ENCODE measurements around the gene TXNDC15.

The TXNDC15 gene

GRCh38 chr5:134932508-134932907 lies 58.3 kb downstream of the TXNDC15 start:
- DNase-seq, result no peak

- DNase-seq, result no peak
These were observed 60.0 kb downstream of the TXNDC15 start for GRCh38 chr5:134934202-134934601.

GRCh38 chr5:134935711-134936602 lies 61.8 kb downstream of the TXNDC15 start:
- DNase-seq, result no peak

GRCh38 chr5:134937526-134937925 lies 63.4 kb downstream of the TXNDC15 start:
- DNase-seq, result no peak

- no peak for DNase-seq
These were observed 63.9 kb downstream of the TXNDC15 start for GRCh38 chr5:134938030-134938429.

DNA sequence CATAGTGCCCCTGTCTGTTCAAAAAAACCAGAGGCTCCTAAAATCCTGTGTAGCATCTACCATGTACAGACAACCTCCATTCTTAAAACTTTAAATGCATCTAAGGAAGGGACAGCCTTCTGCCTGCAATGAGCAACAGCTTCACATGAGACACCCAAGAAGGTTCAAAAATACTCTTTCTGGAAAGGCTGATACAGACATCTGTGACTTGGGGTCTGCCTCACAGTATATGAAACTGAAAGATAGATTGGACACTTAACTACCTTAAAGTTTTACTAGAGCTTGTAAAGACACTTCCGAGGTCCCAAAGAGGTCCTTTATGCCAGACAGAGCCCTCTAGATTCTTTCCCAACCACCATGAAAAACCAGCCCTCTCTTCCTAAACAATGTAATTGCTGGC lies 65.3 kb downstream of the TXNDC15 start:
- DNase-seq, result no peak

DNA sequence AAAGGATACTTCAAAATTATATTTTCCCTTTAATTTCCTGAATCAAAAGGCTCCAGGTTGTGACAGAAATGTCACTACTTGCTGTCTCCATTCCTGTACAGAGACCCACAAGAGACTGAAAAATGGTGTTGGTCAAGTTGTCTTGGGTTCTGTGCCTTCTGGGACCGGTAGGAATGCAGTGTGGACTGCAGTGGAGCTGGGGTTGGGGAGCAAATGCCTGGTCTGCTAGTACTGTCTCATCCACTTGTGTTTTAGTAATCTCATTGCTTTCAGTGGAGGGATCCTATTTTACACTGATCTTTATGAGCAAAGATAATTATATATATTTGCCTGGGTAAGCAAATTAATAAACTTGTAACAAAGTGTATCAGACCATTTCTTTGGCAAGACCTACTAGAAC lies 69.4 kb downstream of the TXNDC15 start:
- no peak for DNase-seq

DNA sequence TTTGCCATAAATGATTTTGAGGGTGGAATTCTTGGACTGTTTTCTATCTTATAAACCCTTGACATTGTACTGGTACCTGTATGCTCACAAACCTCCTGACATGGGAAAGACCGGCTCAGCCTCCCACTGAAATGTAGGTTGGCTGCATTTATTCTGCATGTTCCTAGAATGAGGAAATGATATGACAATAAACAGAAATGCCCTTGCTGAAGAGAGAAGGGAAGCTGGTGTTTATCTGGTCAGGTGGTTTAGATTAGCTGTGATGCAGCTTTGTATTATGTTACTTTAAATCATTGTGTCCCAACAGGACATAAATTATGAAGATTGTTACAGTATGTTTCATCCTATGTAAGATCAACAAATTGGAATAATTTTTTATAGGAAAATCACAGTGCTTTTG lies 70.5 kb downstream of the TXNDC15 start:
- no peak for DNase-seq

- no peak for DNase-seq
These were observed 70.9 kb downstream of the TXNDC15 start for GRCh38 chr5:134945041-134945440.

GRCh38 chr5:134948911-134949310 lies 74.7 kb downstream of the TXNDC15 start:
- no peak for DNase-seq

DNA sequence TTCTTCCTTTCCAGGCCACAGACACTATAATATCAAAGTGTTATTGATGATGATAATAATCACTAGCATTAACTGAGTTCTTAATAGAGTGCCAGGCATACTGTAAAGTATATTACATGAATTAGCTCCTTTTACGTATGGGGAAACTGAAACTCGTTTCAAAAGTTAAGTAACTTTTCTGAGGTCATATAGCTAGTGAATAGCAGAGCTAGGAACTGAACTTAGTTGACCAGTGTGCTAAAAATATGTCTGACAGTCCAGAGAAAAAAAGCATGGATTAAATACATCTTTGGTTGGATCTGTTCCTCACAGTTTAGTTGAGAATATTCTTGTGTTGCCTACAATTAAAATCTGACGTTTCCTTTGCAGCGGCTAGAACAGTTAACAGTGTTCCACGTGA lies 75.1 kb downstream of the TXNDC15 start:
- no peak for DNase-seq
